HG03064 (cell line): ENCODE data around the gene PXK.

Experiments
- ATAC-seq: cut with Tn5 transposase; IDR thresholded peaks from one replicate; pipeline ENCODE4 v1.9.1; 2021; ENCODE audit warnings: low read depth; ENCODE audit not compliant: unreplicated experiment

PXK gene

DNA sequence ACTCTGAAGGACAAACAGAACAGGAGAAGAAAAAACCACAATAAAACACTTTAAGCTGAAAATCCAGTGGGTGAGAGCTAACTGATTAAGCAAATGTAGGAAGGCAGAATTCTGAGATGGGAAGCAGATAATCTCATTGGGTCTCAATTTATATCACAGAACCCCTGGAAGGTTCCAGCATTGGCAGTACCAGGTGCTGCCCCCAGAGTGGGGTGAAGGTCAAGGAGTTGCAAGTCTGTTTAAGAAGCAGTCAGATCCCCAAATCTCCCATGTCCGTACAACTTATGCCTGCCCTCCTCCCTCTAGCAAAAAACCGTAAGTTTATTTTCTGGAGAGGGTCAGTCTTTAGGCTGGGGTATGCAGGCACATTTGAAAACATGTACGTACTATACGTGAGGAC is 45.1 kb downstream of the PXK start:
- ATAC-seq: no peak

- ATAC-seq: no peak
These were observed 46.8 kb downstream of the PXK start for GRCh38 chr3:58379351-58380073.

GRCh38 chr3:58383476-58383875 is 50.8 kb downstream of the PXK start:
- no peak for ATAC-seq

DNA sequence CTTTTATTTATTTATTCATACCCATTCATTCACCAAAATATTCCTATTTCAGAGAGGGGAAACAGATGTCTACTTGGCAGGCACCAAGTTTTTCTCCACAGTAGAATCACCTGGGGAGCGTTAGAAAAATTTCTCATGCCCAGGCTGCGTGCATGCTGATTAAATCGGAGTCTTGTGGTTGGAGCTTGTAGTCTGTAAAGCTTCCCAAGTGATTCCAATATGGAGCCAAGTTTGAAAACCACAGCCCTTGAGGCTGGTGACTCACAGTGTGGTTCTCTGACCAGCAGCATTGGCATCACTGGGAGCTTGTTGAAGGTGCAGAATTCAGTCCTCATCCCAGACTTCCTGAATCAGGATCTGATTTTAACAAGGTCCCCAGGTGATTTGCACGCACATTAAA is 51.2 kb downstream of the PXK start:
- ATAC-seq: no peak

GRCh38 chr3:58384381-58385090 is 51.8 kb downstream of the PXK start:
- ATAC-seq: no peak

DNA sequence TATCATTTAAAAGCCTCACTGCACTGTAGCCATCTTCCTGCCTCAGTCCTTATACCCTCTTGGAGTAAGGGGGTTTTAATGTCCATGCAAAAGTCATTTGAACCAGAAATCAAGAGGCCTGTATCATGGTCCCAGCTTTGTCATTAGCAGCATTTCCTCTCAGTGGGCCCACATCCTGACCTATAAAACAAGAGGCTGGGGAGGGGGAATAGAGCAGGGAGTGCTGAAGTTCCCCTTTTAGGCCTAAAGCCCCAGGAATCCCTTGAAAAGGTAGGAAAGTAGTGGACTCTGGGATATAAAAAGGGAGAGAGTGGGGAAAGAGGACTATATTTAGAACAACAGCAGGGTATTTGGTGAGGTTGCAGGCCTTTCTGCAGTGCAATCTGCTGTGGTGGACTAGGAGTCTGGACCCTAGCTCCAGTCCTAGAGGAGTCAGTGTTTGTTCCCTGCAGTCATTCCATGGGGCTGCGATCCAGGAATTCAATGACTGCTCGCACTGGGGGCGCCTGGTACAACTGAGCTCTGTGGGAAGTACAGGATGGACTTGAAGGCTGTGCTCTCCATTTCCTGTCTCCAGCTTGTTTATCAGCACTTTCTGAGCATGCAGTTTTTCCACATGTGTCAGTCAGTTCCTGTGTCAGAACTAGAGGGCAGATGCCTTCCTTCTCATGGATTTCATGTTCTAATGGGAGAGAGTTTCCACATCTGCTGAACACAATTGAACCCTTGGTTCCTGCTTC is 54.1 kb downstream of the PXK start:
- ATAC-seq: no peak

GRCh38 chr3:58387650-58388546 is 55.2 kb downstream of the PXK start:
- ATAC-seq: no peak

- no peak for ATAC-seq
These were observed 55.9 kb downstream of the PXK start for GRCh38 chr3:58388550-58389091.

DNA sequence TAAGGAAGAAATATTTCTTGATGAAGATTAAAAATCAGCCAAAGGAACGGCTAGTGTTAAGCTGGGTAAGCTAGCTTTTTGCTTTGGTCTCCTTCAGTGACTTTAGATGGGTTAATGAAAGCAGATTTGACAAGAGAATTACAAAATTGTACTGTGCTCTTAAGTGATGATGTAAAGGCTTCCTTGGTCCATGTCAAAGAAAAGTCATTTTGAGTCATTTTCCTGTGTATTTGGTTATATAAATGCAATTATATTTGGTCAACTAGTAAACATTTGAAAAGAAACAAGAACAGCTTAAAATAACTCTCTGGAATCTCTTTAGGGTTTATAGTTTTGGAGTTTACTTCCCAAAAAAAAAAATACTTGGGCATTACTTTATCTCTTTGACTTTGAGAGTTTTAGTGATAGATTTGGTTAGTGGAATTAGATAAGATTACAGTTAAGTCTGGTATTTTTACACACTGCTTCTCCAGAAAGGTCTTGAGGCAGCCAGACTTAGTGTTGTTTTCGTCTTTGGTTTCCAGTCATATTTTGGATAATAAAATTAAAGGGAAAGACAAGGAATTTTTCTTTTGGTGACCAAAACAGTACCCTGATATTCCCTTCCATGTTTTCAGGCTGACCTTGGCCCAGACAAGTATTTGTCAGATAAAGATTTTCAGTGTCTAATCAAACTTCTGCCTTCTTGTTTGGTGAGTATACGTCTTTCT is 58.6 kb downstream of the PXK start:
- ATAC-seq: no peak

DNA sequence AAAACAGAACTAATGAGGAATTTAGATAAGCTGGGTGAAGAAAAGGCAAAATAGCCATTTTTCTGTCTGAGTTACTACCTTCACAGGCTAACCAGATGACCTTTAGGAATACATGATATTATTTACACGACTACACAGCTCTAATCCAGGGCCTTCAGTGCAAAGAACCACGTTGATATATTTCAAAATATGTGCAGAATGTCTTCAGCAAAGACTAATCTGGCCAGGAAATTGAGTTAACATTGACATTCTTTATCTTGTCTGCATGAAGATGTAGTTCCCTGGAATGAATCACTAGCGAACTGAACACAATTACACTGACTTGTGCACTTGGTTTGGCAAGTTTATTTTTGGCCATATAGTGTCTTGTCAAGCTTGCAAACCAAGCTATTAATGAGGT is 59.5 kb downstream of the PXK start:
- ATAC-seq: no peak

GRCh38 chr3:58394339-58394738 is 61.6 kb downstream of the PXK start:
- ATAC-seq: no peak

GRCh38 chr3:58398669-58399333 is 66.1 kb downstream of the PXK start:
- no peak for ATAC-seq

DNA sequence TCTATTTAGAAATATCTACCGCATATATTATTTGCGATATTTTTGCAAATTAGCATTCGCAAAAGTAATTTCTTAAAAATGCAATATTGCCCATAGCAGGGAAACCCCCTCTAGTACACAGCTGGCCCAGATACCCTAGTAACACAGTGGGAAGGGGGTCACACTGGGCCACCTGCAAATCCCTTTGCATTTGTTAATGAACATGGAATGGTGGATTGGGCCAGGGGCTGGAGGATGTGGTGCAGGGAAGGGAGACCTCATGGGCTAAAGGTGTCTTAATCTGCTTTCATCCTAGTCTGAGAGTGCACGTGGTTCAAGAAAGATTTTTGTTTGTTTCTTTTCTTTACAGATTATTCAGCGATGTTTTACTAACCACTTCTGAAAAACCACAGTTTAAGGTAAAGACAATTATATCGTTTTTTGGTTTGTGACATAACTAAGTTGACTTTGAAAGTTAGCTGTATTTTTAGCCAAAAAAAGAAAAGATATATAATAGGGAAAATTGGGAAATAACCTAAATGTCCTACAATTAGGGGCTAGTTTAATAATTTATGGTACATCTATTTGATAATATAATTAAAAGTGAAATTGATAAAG is 70.9 kb downstream of the PXK start:
- ATAC-seq: no peak

DNA sequence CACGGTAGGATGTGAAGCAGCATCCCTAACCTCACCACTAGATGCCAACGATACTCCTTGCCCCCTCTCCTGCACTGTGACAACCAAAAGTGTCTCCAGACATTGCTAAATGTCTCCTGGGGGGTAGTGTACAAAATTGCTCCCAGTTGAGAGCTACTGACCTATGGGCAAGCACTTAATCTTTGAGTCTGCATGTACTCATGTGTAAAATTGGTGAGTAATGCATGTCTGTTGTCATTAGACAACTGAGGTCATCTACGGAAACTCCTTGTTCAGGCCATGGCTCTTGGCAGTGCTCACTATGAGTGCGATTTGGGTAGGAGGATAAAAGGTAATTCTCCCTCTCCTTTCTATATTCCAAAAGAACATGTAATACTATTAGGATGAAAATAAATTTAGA is 71.7 kb downstream of the PXK start:
- ATAC-seq: no peak

- ATAC-seq: no peak
These were observed 76.2 kb downstream of the PXK start for GRCh38 chr3:58408906-58409305.

- no peak for ATAC-seq
These were observed 77.0 kb downstream of the PXK start for GRCh38 chr3:58409663-58410062.

DNA sequence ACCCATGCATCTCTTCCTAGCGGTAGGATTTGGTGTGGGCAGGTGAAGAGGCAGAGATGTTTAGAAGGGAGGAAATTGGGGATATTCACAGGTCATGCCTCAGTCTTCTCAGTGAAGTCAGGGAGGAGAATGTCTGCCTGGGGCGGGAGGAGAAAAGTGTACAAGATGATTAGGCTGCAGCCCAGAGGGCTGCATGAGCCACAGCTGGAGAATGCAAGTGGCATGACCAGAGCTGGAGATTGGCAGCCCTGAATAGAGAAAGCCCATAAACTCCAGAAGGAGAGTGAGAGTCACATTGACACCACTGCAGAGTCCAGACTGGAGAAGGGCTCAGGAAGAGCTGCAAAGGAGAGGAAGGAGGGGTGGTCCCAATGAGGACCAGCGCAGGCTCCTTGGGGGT is 78.3 kb downstream of the PXK start:
- ATAC-seq: no peak

GRCh38 chr3:58411851-58412830 is 79.4 kb downstream of the PXK start:
- no peak for ATAC-seq
